Keratinocyte (primary cell): ENCODE measurements around the gene CACNA2D4. TPM values are rescaled to one million over a fixed set of nuclear protein-coding genes. Genes with fewer than 3 reads are reported as not detected.

Source experiments
- DNase-seq: peaks from one replicate; pipeline ENCODE4 v3.0.0-alpha.2; 2011; ENCODE audit warnings: low read depth, missing footprints, low spot score
- FAIRE-seq: peaks from 2 replicates; lab custom pipeline; 2011; peaks lifted over from hg19 to GRCh38; lab: Jason Lieb, UNC
- H2AFZ ChIP-seq: 2 replicates; pipeline ENCODE4 v1.6.0; 2012; ENCODE audit warnings: low read length, control low read depth, inconsistent platforms; ENCODE audit not compliant: control insufficient read depth
- H3K27ac ChIP-seq: 2 replicates; pipeline ENCODE4 v1.5.1; 2011; ENCODE audit warnings: low read length; ENCODE audit not compliant: control insufficient read depth, insufficient read depth
- H3K27me3 ChIP-seq: 3 replicates; pipeline ENCODE4 v1.6.0; 2011; ENCODE audit warnings: low read length; ENCODE audit not compliant: control insufficient read depth, insufficient read depth; ENCODE audit errors: extremely low read depth
- H3K36me3 ChIP-seq, 2 experiments: 2 replicates in 1 of 2; 3 replicates in 1 of 2; pipeline ENCODE4 v1.5.1; 2011; ENCODE audit warnings: low read length in 2 of 2, mild to moderate bottlenecking in 1 of 2; ENCODE audit not compliant: control insufficient read depth in 2 of 2, insufficient read depth in 2 of 2; ENCODE audit errors: extremely low read depth in 1 of 2
- H3K4me1 ChIP-seq: 3 replicates; pipeline ENCODE4 v1.5.1; 2011; ENCODE audit warnings: low read length; ENCODE audit not compliant: control insufficient read depth, insufficient read depth; ENCODE audit errors: extremely low read depth
- H3K4me2 ChIP-seq: 3 replicates; pipeline ENCODE4 v1.6.0; 2011; ENCODE audit warnings: low read depth, low read length; ENCODE audit not compliant: control insufficient read depth, insufficient read depth; ENCODE audit errors: extremely low read depth
- H3K4me3 ChIP-seq, 3 experiments: fragments of 200-600 bp in 1 of 3; sonication (generic) in 1 of 3; 2 replicates in 2 of 3; 3 replicates in 1 of 3; pipeline ENCODE4 v1.5.1; 2011 to 2016; ENCODE audit warnings: low read length in 3 of 3, mild to moderate bottlenecking in 3 of 3, control low read depth in 2 of 3, inconsistent platforms in 1 of 3, low read depth in 1 of 3, mixed read lengths in 1 of 3, mixed run types in 1 of 3, moderate library complexity in 1 of 3; ENCODE audit not compliant: control insufficient read depth in 2 of 3, insufficient read depth in 2 of 3; ENCODE audit errors: extremely low read depth in 1 of 3
- H3K79me2 ChIP-seq: 2 replicates; pipeline ENCODE4 v1.6.0; 2012; ENCODE audit warnings: low read length; ENCODE audit not compliant: control insufficient read depth, insufficient read depth
- H3K9ac ChIP-seq: 3 replicates; pipeline ENCODE4 v1.6.0; 2011; ENCODE audit warnings: low read length; ENCODE audit not compliant: control insufficient read depth, insufficient read depth; ENCODE audit errors: extremely low read depth
- H3K9me1 ChIP-seq: 3 replicates; pipeline ENCODE4 v1.6.0; 2011; ENCODE audit warnings: low read length; ENCODE audit not compliant: control insufficient read depth, insufficient read depth; ENCODE audit errors: extremely low read depth
- H3K9me3 ChIP-seq: 2 replicates; pipeline ENCODE4 v1.5.1; 2012; ENCODE audit warnings: low read depth, low read length; ENCODE audit not compliant: control insufficient read depth
- H4K20me1 ChIP-seq: 3 replicates; pipeline ENCODE4 v1.6.0; 2011; ENCODE audit warnings: low read length; ENCODE audit not compliant: control insufficient read depth, insufficient read depth; ENCODE audit errors: extremely low read depth
- CTCF ChIP-seq, 3 experiments: IDR thresholded peaks in 1 of 3; conservative IDR thresholded peaks in 1 of 3; optimal IDR thresholded peaks in 1 of 3; 2 replicates in 2 of 3; 3 replicates in 1 of 3; pipeline versions ENCODE3 to v1.5.1; 2011; ENCODE audit warnings: low read length in 3 of 3, mild to moderate bottlenecking in 3 of 3, moderate library complexity in 2 of 3, control low read depth in 1 of 3, inconsistent platforms in 1 of 3; ENCODE audit not compliant: insufficient read depth in 2 of 3; ENCODE audit errors: extremely low read depth in 1 of 3
- EZH2 ChIP-seq: IDR thresholded peaks from one replicate; pipeline ENCODE4 v1.6.1; 2012; ENCODE audit warnings: inconsistent platforms, mild to moderate bottlenecking, low read length, moderate library complexity
- dilution Hi-C: fragments of 300-500 bp; cut with MboI; formaldehyde crosslinking; loops from one replicate; pipeline ENCODE4 v1.7.0; 2020; ENCODE audit warnings: low sequenced_read_pairs; ENCODE audit not compliant: extremely low pct_ligation_motif_present
- polyA plus RNA-seq, 5 experiments: library from polyadenylated mRNA; depleted of rRNA in 3 of 5; stranded (reverse) in 3 of 5; stranded (forward) in 1 of 5; unstranded in 1 of 5; fragments of >200 nt; gene quantifications; 1 replicate in 1 of 5; 2 replicates in 3 of 5; 3 replicates in 1 of 5; pipeline versions ENCODE4 v1.2.1 to v1.2.3, GENCODE V29; 2011 to 2012; ENCODE audit warnings: missing spikeins in 2 of 5, low read depth in 1 of 5, low replicate concordance in 1 of 5

Gene CACNA2D4
- polyA plus RNA-seq, 1 donor (not counting 4 experiments of a cell fraction or from before 2014, with no cell fraction given): 0.09 TPM

- H3K9me3 ChIP-seq: no peaks in the 10 kb centered on the region
- no peaks in the 10 kb centered on the region for H3K79me2 ChIP-seq
- no peaks in the 10 kb centered on the region for H3K9me1 ChIP-seq
- no peaks in the 10 kb centered on the region for H3K27me3 ChIP-seq
- H3K4me2 ChIP-seq: peak overlapping the region; percentile 90
- H3K9ac ChIP-seq: no peak overlapping the region
- dilution Hi-C loops: no loop called here
- no peak for DNase-seq
- peaks cover 8% of the 10 kb centered on the region for H3K4me1 ChIP-seq
- no peak for TF ChIP-seq CTCF (optimal IDR thresholded peaks at IDR 0.05 in 1 of 3, IDR thresholded peaks at IDR 0.05 in 1 of 3, conservative IDR thresholded peaks at IDR 0.05 in 1 of 3; ENCODE audit: extremely low read depth in 1 of 3, insufficient read depth in 2 of 3, low read length in 3 of 3)
- no peak overlapping the region for H3K4me3 ChIP-seq
- peaks cover 0 to 6% of the 10 kb centered on the region in 2 experiments for H3K36me3 ChIP-seq
- H3K27ac ChIP-seq: no peak overlapping the region
- peak overlapping the region; percentile 1 for H2AFZ ChIP-seq
- H4K20me1 ChIP-seq: peaks cover under 1% of the 10 kb centered on the region
- FAIRE-seq: no peak
Observed at GRCh38 chr12:1795221-1795784, 123.1 kb downstream of the CACNA2D4 start.

GRCh38 chr12:1794440-1795090 is 123.9 kb downstream of the CACNA2D4 start:
- Histone ChIP-seq H2AFZ (no peak overlapping the region), H3K4me3 (no peak overlapping the region), H3K9ac (no peak overlapping the region), H3K27me3 (no peaks in the 10 kb centered on the region), H3K9me1 (no peaks in the 10 kb centered on the region), H3K27ac (no peak overlapping the region), H3K9me3 (no peaks in the 10 kb centered on the region), H3K79me2 (no peaks in the 10 kb centered on the region), H4K20me1 (peaks cover 2% of the 10 kb centered on the region), H3K4me1 (peaks cover 8% of the 10 kb centered on the region), H3K4me2 (no peak overlapping the region), H3K36me3 (peaks cover 0 to 6% of the 10 kb centered on the region in 2 experiments)
- no peak for TF ChIP-seq EZH2
- FAIRE-seq (no peak), DNase-seq (no peak)
- dilution Hi-C loops: no loop called here
